Measurements from ENCODE around the gene SIGLEC12. TPM values are rescaled to one million over a fixed set of nuclear protein-coding genes. Genes with fewer than 3 reads are reported as not detected.

SIGLEC12 gene
- total RNA-seq, 1 experiment from 2014 or later = not detected

DNA sequence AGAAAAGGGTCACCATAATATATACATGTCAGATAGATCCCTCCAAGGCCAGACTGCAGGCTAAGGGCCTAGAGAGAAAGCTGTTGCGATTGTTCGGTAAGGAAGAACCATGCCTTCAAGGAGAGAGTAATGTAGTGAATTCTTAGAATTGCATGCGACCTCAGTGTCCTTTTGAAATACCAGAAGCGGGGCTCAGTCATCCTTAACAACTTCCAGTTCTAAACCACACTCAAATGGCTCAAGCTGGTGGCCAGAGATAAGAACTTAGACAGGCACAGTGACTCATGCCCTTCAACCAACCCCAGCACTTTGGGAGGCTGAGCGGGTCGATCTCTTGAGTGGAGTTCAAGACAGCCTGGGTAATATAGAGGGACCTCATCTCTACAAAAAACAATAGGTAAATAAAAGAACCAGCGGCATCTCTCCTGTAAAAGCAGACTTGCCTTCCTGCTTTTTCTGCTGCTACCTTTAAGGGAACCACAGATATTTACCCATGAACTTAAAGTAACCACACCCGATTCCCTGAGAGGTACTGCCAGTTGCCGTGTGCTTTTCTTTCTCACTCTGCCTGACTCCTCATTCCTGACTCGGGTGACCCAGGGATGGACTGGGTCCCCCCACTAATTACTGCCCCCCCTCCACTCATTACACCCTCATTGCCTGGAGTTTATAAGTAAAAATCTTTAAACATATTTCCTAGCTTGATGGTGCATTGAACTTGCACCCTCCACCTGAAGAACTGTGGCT, 45.2 kb upstream of the SIGLEC12 start:
- intact Hi-C loops (cut with micrococcal nuclease; ENCODE audit: unreplicated experiment) = no loop called here

GRCh38 chr19:51546107-51546649, 44.6 kb upstream of the SIGLEC12 start:
- in situ Hi-C loops (cut with HindIII; ENCODE audit: low pct_unique_long_range_greater_than_20kb, low sequenced_read_pairs) (no loop called here), intact Hi-C loops (cut with micrococcal nuclease; ENCODE audit: unreplicated experiment) (no loop called here)
- DNase-seq (ENCODE audit: low read depth, low spot score) (no peak), ATAC-seq (no peak)
- Histone ChIP-seq H3K27me3 (ENCODE audit: control insufficient read depth, insufficient read depth, low read length) (0 out of 2 replicates have a peak, but pooled peaks cover 2% of the 10 kb centered on the region), H3K4me3 (ENCODE audit: low read depth in 2 of 2, low read length in 2 of 2) (no peak overlapping the region), H3K4me1 (ENCODE audit: control insufficient read depth, insufficient read depth, low read length) (no peaks in the 10 kb centered on the region), H3K27ac (ENCODE audit: low read length) (no peak overlapping the region), H3K36me3 (ENCODE audit: control insufficient read depth, insufficient read depth, low read length) (no peaks in the 10 kb centered on the region), H3K9me3 (ENCODE audit: control insufficient read depth, insufficient read depth, low read depth, low read length) (no peaks in the 10 kb centered on the region)
- TF ChIP-seq, protein P1, sequence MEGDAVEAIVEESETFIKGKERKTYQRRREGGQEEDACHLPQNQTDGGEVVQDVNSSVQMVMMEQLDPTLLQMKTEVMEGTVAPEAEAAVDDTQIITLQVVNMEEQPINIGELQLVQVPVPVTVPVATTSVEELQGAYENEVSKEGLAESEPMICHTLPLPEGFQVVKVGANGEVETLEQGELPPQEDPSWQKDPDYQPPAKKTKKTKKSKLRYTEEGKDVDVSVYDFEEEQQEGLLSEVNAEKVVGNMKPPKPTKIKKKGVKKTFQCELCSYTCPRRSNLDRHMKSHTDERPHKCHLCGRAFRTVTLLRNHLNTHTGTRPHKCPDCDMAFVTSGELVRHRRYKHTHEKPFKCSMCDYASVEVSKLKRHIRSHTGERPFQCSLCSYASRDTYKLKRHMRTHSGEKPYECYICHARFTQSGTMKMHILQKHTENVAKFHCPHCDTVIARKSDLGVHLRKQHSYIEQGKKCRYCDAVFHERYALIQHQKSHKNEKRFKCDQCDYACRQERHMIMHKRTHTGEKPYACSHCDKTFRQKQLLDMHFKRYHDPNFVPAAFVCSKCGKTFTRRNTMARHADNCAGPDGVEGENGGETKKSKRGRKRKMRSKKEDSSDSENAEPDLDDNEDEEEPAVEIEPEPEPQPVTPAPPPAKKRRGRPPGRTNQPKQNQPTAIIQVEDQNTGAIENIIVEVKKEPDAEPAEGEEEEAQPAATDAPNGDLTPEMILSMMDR (IDR thresholded peaks at IDR 0.05) = no peak
- no peak for TF ChIP-seq TCF7L2 (IDR thresholded peaks at IDR 0.05; ENCODE audit: low read depth, low read length)
- TF ChIP-seq, protein P2, sequence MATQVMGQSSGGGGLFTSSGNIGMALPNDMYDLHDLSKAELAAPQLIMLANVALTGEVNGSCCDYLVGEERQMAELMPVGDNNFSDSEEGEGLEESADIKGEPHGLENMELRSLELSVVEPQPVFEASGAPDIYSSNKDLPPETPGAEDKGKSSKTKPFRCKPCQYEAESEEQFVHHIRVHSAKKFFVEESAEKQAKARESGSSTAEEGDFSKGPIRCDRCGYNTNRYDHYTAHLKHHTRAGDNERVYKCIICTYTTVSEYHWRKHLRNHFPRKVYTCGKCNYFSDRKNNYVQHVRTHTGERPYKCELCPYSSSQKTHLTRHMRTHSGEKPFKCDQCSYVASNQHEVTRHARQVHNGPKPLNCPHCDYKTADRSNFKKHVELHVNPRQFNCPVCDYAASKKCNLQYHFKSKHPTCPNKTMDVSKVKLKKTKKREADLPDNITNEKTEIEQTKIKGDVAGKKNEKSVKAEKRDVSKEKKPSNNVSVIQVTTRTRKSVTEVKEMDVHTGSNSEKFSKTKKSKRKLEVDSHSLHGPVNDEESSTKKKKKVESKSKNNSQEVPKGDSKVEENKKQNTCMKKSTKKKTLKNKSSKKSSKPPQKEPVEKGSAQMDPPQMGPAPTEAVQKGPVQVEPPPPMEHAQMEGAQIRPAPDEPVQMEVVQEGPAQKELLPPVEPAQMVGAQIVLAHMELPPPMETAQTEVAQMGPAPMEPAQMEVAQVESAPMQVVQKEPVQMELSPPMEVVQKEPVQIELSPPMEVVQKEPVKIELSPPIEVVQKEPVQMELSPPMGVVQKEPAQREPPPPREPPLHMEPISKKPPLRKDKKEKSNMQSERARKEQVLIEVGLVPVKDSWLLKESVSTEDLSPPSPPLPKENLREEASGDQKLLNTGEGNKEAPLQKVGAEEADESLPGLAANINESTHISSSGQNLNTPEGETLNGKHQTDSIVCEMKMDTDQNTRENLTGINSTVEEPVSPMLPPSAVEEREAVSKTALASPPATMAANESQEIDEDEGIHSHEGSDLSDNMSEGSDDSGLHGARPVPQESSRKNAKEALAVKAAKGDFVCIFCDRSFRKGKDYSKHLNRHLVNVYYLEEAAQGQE (IDR thresholded peaks at IDR 0.05; ENCODE audit: insufficient read depth in 1 of 2, low read depth in 2 of 2, low read length in 1 of 2) = no peak
- TF ChIP-seq POLR2AphosphoS5 (IDR thresholded peaks at IDR 0.05; ENCODE audit: low read depth, low read length) = no peak
- no peak for TF ChIP-seq SIN3A (IDR thresholded peaks at IDR 0.05; ENCODE audit: borderline replicate concordance, insufficient read depth, low read depth, low read length)
- CTCF ChIA-PET = no interaction called here
- BruUV-seq (replicated peaks) = no TSS peak
- POLR2A ChIA-PET = no interaction called here

More for the DNA sequence above, 45.2 kb upstream of the SIGLEC12 start:
- H3K36me3 ChIP-seq (ENCODE audit: control insufficient read depth, insufficient read depth, low read length) = no peaks in the 10 kb centered on the region
- ATAC-seq (no peak), DNase-seq (ENCODE audit: low read depth, low spot score) (no peak)
- H3K9me3 ChIP-seq (ENCODE audit: control insufficient read depth, insufficient read depth, low read depth, low read length) = no peaks in the 10 kb centered on the region
- CTCF ChIA-PET = no interaction called here
- 0 out of 2 replicates have a peak, but pooled peaks cover 2% of the 10 kb centered on the region for H3K27me3 ChIP-seq (ENCODE audit: control insufficient read depth, insufficient read depth, low read length)
- TF ChIP-seq, protein P1 (IDR thresholded peaks at IDR 0.05) = no peak
- TF ChIP-seq TCF7L2 (IDR thresholded peaks at IDR 0.05; ENCODE audit: low read depth, low read length) = no peak
- TF ChIP-seq, protein P2 (IDR thresholded peaks at IDR 0.05; ENCODE audit: insufficient read depth in 1 of 2, low read depth in 2 of 2, low read length in 1 of 2) = no peak
- TF ChIP-seq POLR2AphosphoS5 (IDR thresholded peaks at IDR 0.05; ENCODE audit: low read depth, low read length) = no peak
- no peak for TF ChIP-seq SIN3A (IDR thresholded peaks at IDR 0.05; ENCODE audit: borderline replicate concordance, insufficient read depth, low read depth, low read length)
- POLR2A ChIA-PET = no interaction called here
- no peaks in the 10 kb centered on the region for H3K4me1 ChIP-seq (ENCODE audit: control insufficient read depth, insufficient read depth, low read length)
- no TSS peak for BruUV-seq (replicated peaks)
- H3K27ac ChIP-seq (ENCODE audit: low read length) = no peak overlapping the region
- H3K4me3 ChIP-seq (ENCODE audit: low read depth in 2 of 2, low read length in 2 of 2) = no peak overlapping the region
- in situ Hi-C loops (cut with HindIII; ENCODE audit: low pct_unique_long_range_greater_than_20kb, low sequenced_read_pairs) = no loop called here

Measured in Panc1 (cell line).